Choroid plexus epithelial cell (primary cell): ENCODE results near the gene EXD3.
A peak's percentile ranks its signal among the peaks of the same experiment; 100 is the strongest.

Experiments used
- DNase-seq: peaks from one replicate; pipeline ENCODE4 v3.0.0-alpha.2; 2010; ENCODE audit warnings: low read depth
- H3K4me3 ChIP-seq: 2 replicates; pipeline ENCODE4 v1.5.1; 2011; ENCODE audit warnings: low read depth, mild to moderate bottlenecking, control low read depth, low read length, moderate library complexity
- CTCF ChIP-seq: conservative IDR thresholded peaks from 2 replicates; pipeline ENCODE4 v1.5.1; 2011; ENCODE audit warnings: low read depth, mild to moderate bottlenecking, control low read depth, inconsistent platforms, low read length, moderate library complexity

Gene EXD3

GRCh38 chr9:137306066-137306849, 116.7 kb downstream of the EXD3 start:
- H3K4me3 ChIP-seq, result no peak overlapping the region
- no peak for DNase-seq
- no peak for TF ChIP-seq CTCF

- TF ChIP-seq CTCF, result no peak
- DNase-seq, result no peak
- H3K4me3 ChIP-seq, result no peak overlapping the region
These were observed 117.2 kb downstream of the EXD3 start for GRCh38 chr9:137305798-137306065.

GRCh38 chr9:137305060-137305797, 117.7 kb downstream of the EXD3 start:
- peak; percentile 41 for DNase-seq
- H3K4me3 ChIP-seq, result no peak overlapping the region
- TF ChIP-seq CTCF, result peak; percentile 27

GRCh38 chr9:137304383-137305059, 118.4 kb downstream of the EXD3 start:
- TF ChIP-seq CTCF, result peak; percentile 28
- DNase-seq, result no peak
- no peak overlapping the region for H3K4me3 ChIP-seq

- DNase-seq, result no peak
- no peak for TF ChIP-seq CTCF
- H3K4me3 ChIP-seq, result no peak overlapping the region
These were observed 119.0 kb downstream of the EXD3 start for GRCh38 chr9:137303893-137304382.

- no peak for TF ChIP-seq CTCF
- H3K4me3 ChIP-seq, result no peak overlapping the region
- no peak for DNase-seq
These were observed 119.6 kb downstream of the EXD3 start for GRCh38 chr9:137303151-137303892.
